ENCODE results near the gene CCSAP. TPM values are rescaled to one million over a fixed set of nuclear protein-coding genes. Genes with fewer than 3 reads are reported as not detected.
"Not testable (repeated sequence)": the region's sequence is repeated elsewhere in the genome, so short reads cannot be mapped to it uniquely, and the experiment has no call there.

The CCSAP gene
- total RNA-seq, 5 donors from 2014 or later (not counting 1 experiment from before 2014, with no cell fraction given): 7.9 to 11.4 (median 8.9) TPM

DNA sequence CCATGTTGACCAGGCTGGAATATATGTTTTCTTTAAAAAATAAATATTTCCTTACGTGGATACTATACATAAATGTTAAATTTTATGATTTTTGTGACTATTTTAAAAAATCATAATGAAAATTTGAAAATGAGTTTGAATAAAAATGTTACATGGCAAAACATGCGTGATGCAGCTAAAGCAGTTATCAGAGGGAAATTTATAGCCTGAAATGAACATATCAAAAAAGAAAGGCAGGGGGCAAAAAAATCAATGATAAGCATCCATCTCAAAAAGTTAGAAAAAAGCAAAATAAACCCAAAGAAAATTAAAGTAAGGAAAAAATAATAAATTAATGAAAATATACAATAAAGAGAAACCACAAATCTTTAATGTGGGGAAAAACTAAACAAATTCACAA lies 8.6 kb downstream of the CCSAP start:
- CTCF ChIA-PET: no interaction called here

DNA sequence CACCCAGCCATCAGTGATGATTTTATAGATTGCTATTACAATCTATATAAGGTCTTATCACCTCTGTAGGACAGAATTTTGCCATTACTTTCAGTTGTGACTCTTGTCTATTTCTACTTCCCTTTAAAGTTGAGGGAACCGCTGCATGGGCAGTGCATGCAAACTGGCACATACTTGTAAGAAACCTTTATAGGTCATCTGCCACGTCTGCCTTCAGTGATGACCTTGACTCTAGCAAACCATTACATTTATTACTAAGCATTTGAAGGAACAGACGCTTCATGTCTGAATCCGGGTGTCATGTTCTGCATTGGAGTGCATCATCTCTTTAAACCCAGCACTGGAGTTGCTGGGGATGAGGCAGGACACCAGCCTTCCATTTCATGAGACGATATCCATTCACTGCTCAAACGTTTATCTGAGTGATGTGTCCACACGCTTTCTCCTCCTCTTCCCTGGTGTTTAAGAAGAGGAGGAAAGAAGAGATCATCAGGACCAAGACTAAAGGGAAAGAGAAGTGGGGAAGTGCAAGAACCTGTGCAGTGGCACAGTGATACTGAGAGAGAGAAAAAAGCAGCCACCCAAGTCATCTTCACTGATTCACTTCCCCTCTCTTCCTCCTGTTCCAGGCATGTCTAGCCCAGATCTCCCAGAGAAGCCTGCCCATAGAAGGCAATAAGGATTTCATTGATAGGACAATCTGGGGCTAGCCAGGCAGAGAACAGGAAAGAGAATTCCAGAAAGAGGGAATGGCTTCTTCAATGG lies 14.1 kb downstream of the CCSAP start:
- Histone ChIP-seq H3K4me3 (ENCODE audit: control insufficient read depth in 1 of 2, extremely low read depth in 1 of 2, low read length in 1 of 2) (no peak overlapping the region), H3K4me1 (ENCODE audit: control insufficient read depth in 1 of 2, extremely low read depth in 1 of 2, insufficient read depth in 2 of 2, low read length in 2 of 2) (peaks cover 0 to 4% of the 10 kb centered on the region in 2 experiments), H3K36me3 (ENCODE audit: control insufficient read depth in 2 of 2, extremely low read depth in 1 of 2, insufficient read depth in 1 of 2, low read length in 1 of 2) (peaks cover 0 to 19% of the 10 kb centered on the region in 2 donors), H3K9me3 (no peaks in the 10 kb centered on the region), H3K27ac (ENCODE audit: low read length) (no peak overlapping the region), H3K27me3 (replicated peaks in 1 of 2; ENCODE audit: control insufficient read depth in 2 of 2, extremely low read depth in 1 of 2, insufficient read depth in 2 of 2, low read length in 1 of 2) (no peaks in the 10 kb centered on the region)
- no CpG with 5 or more reads among the region's 7 CpGs for whole genome bisulfite sequencing (ENCODE audit: insufficient coverage)
- ChIA-PET POLR2A (no interaction called here), CTCF (no interaction called here)
- Mint-ChIP-seq H3K27ac (peak overlapping the region in 1 of 2 donors; percentile 28), H3K36me3 (peaks cover 22% of the 10 kb centered on the region), H3K4me3 (no peak overlapping the region), H3K4me1 (peaks cover 9 to 38% (median 31%) of the 10 kb centered on the region in 3 donors), H3K9me3 (no peaks in the 10 kb centered on the region), H3K27me3 (no peaks in the 10 kb centered on the region)
- no peak for DNase-seq
- no peak for ATAC-seq (replicated peaks in 1 of 4)

More for the DNA sequence above, 8.6 kb downstream of the CCSAP start:
- Mint-ChIP-seq H3K27me3 (no peaks in the 10 kb centered on the region), H3K36me3 (peaks cover 15% of the 10 kb centered on the region), H3K4me1 (peaks cover 18 to 30% (median 20%) of the 10 kb centered on the region in 3 donors), H3K9me3 (no peaks in the 10 kb centered on the region), H3K27ac (no peak overlapping the region), H3K4me3 (no peak overlapping the region)
- no peak overlapping the region for H3K4me3 ChIP-seq (ENCODE audit: control insufficient read depth in 1 of 2, extremely low read depth in 1 of 2, low read length in 1 of 2)
- H3K27me3 ChIP-seq (replicated peaks in 1 of 2; ENCODE audit: control insufficient read depth in 2 of 2, extremely low read depth in 1 of 2, insufficient read depth in 2 of 2, low read length in 1 of 2): no peaks in the 10 kb centered on the region
- H3K36me3 ChIP-seq (ENCODE audit: control insufficient read depth in 2 of 2, extremely low read depth in 1 of 2, insufficient read depth in 1 of 2, low read length in 1 of 2): no peaks in the 10 kb centered on the region
- WGBS (ENCODE audit: insufficient coverage): no CpG with 5 or more reads among the region's 2 CpGs
- H3K9me3 ChIP-seq: no peaks in the 10 kb centered on the region
- no peak overlapping the region for H3K27ac ChIP-seq (ENCODE audit: low read length)
- DNase-seq: no peak
- H3K4me1 ChIP-seq (ENCODE audit: control insufficient read depth in 1 of 2, extremely low read depth in 1 of 2, insufficient read depth in 2 of 2, low read length in 2 of 2): peaks cover 0 to 2% of the 10 kb centered on the region in 2 experiments
- POLR2A ChIA-PET: no interaction called here
- no peak for ATAC-seq (replicated peaks in 1 of 4)

GRCh38 chr1:229327765-229328164 lies 15.1 kb downstream of the CCSAP start:
- peak overlapping the region; percentile 61 to 79 for H3K27ac Mint-ChIP-seq

GRCh38 chr1:229326601-229327000 lies 16.2 kb downstream of the CCSAP start:
- DNase-seq (peak in 2 of 35 experiments; percentile 7 to 9), ATAC-seq (replicated peaks in 1 of 4) (peak in 3 of 4 experiments; percentile 52 to 68 (median 55))
- Mint-ChIP-seq H3K27me3 (no peaks in the 10 kb centered on the region), H3K9me3 (no peaks in the 10 kb centered on the region), H3K4me3 (peak overlapping the region in 2 of 3 donors; percentile 41 to 61), H3K36me3 (peaks cover 37% of the 10 kb centered on the region), H3K4me1 (peaks cover 9 to 39% (median 31%) of the 10 kb centered on the region in 3 donors), H3K27ac (peak overlapping the region; percentile 93 to 97)
- WGBS (ENCODE audit: insufficient coverage): 97% methylated on average over 6 of the region's 12 CpGs
- H3K4me3 ChIP-seq (ENCODE audit: control insufficient read depth in 1 of 2, extremely low read depth in 1 of 2, low read length in 1 of 2): no peak overlapping the region
- no peaks in the 10 kb centered on the region for H3K9me3 ChIP-seq
- ChIA-PET POLR2A (interaction anchor here in 1 of 2 donors (0.5 kb wide), 1 partner anchor 8 kb away, joined by 3 read pairs; no protein-coding TSS in a partner anchor), CTCF (no interaction called here)
- H3K27ac ChIP-seq (ENCODE audit: low read length): peak overlapping the region; percentile 26
- peaks cover 0 to 24% of the 10 kb centered on the region in 2 donors for H3K36me3 ChIP-seq (ENCODE audit: control insufficient read depth in 2 of 2, extremely low read depth in 1 of 2, insufficient read depth in 1 of 2, low read length in 1 of 2)
- no peaks in the 10 kb centered on the region for H3K27me3 ChIP-seq (replicated peaks in 1 of 2; ENCODE audit: control insufficient read depth in 2 of 2, extremely low read depth in 1 of 2, insufficient read depth in 2 of 2, low read length in 1 of 2)
- peaks cover 0 to 4% of the 10 kb centered on the region in 2 experiments for H3K4me1 ChIP-seq (ENCODE audit: control insufficient read depth in 1 of 2, extremely low read depth in 1 of 2, insufficient read depth in 2 of 2, low read length in 2 of 2)

More at GRCh38 chr1:229327765-229328164, 15.1 kb downstream of the CCSAP start:
- CTCF ChIA-PET; H3K27ac ChIP-seq (ENCODE audit: low read length); H3K4me3 ChIP-seq (ENCODE audit: control insufficient read depth in 1 of 2, extremely low read depth in 1 of 2, low read length in 1 of 2); H3K4me1 ChIP-seq (ENCODE audit: control insufficient read depth in 1 of 2, extremely low read depth in 1 of 2, insufficient read depth in 2 of 2, low read length in 2 of 2); POLR2A ChIA-PET; H3K4me3 Mint-ChIP-seq; H3K9me3 Mint-ChIP-seq; H3K9me3 ChIP-seq; H3K27me3 Mint-ChIP-seq; H3K27me3 ChIP-seq (replicated peaks in 1 of 2; ENCODE audit: control insufficient read depth in 2 of 2, extremely low read depth in 1 of 2, insufficient read depth in 2 of 2, low read length in 1 of 2): not testable (repeated sequence)
- DNase-seq (peak in 24 of 35 experiments; percentile 14 to 61 (median 30)), ATAC-seq (replicated peaks in 1 of 4) (peak in 2 of 4 experiments; percentile 51 to 83)
- Mint-ChIP-seq H3K4me1 (peaks cover 9 to 39% (median 31%) of the 10 kb centered on the region in 3 donors), H3K36me3 (peaks cover 30% of the 10 kb centered on the region)
- 100% methylated on average over 2 of the region's 6 CpGs for WGBS (ENCODE audit: insufficient coverage)
- H3K36me3 ChIP-seq (ENCODE audit: control insufficient read depth in 2 of 2, extremely low read depth in 1 of 2, insufficient read depth in 1 of 2, low read length in 1 of 2): peaks cover 0 to 24% of the 10 kb centered on the region in 2 donors

DNA sequence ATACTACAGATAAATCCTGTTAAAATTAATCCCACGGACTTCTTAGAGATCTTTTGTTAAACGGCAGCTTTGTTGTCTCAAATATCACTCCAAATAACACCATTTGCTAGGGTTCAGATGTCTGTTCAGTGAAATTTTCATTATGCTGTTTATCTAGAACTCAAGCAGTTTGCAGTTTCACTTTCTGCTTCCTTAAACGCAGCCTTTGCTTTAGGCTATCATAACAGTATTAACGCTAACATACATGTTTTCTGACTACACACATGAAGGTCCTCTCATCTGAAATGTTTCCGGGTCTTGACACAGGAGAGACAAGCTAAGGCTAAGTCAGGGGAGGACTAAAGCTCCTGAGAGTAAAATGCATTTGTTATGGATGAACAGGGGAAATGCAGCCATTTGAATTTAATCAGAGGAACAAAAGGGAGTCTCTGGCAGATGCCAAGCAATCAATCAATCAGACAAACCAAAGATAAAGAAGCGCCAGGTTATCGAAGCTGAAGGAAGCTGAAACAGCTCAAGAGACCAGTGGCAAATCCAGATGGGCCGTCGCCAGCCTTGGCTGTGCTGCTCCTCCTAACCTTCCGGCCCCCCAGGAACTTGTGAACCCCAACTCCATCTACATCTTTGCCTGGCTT lies 16.9 kb downstream of the CCSAP start:
- H3K9me3 Mint-ChIP-seq: no peaks in the 10 kb centered on the region
- 86% methylated on average over 6 of the region's 10 CpGs for WGBS (ENCODE audit: insufficient coverage)
- DNase-seq (no peak), ATAC-seq (replicated peaks in 1 of 4) (peak in 3 of 4 experiments; percentile 23 to 48 (median 28))
- peak overlapping the region; percentile 93 to 97 for H3K27ac Mint-ChIP-seq
- Histone ChIP-seq H3K4me1 (ENCODE audit: control insufficient read depth in 1 of 2, extremely low read depth in 1 of 2, insufficient read depth in 2 of 2, low read length in 2 of 2) (peaks cover 0 to 4% of the 10 kb centered on the region in 2 experiments), H3K36me3 (ENCODE audit: control insufficient read depth in 2 of 2, extremely low read depth in 1 of 2, insufficient read depth in 1 of 2, low read length in 1 of 2) (peaks cover 0 to 24% of the 10 kb centered on the region in 2 donors), H3K4me3 (ENCODE audit: control insufficient read depth in 1 of 2, extremely low read depth in 1 of 2, low read length in 1 of 2) (no peak overlapping the region), H3K27ac (ENCODE audit: low read length) (peak overlapping the region; percentile 26), H3K27me3 (replicated peaks in 1 of 2; ENCODE audit: control insufficient read depth in 2 of 2, extremely low read depth in 1 of 2, insufficient read depth in 2 of 2, low read length in 1 of 2) (no peaks in the 10 kb centered on the region), H3K9me3 (no peaks in the 10 kb centered on the region)
- H3K4me3 Mint-ChIP-seq: peak overlapping the region in 2 of 3 donors; percentile 41 to 61
- peaks cover 38% of the 10 kb centered on the region for H3K36me3 Mint-ChIP-seq
- no peaks in the 10 kb centered on the region for H3K27me3 Mint-ChIP-seq
- ChIA-PET CTCF (interaction anchor here in 1 of 2 donors (0.7 to 1.2 kb wide), 2 partner anchors 22 to 200 kb away, joined by 3 read pairs; no protein-coding TSS in a partner anchor), POLR2A (interaction anchor here (0.6 to 0.7 kb wide), 2 partner anchors 13 to 181 kb away, joined by 3 to 7 read pairs; no protein-coding TSS in a partner anchor)
- H3K4me1 Mint-ChIP-seq: peaks cover 9 to 39% (median 31%) of the 10 kb centered on the region in 3 donors

DNA sequence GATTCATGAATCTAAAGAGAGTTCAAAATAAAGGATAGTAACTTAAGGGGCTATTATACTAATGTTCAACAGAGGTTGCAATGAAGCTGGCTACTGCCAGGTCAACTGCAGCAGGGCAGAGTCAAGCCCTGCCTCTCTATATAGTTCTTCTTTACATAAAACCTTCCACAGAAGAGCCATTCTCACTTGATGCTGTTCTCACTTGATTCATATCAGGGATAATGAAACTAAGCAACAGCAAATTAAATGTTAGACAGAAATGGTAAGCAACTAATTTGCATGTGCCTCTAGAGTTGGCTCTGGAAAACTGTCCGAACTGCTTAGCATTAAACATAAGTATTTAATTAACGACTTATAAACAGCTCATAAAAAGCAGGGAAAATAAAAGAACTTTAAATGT lies 17.4 kb downstream of the CCSAP start:
- Mint-ChIP-seq H3K4me3 (peak overlapping the region in 2 of 3 donors; percentile 40 to 61), H3K27me3 (no peaks in the 10 kb centered on the region), H3K36me3 (peaks cover 38% of the 10 kb centered on the region), H3K27ac (peak overlapping the region; percentile 93 to 97), H3K9me3 (no peaks in the 10 kb centered on the region), H3K4me1 (peaks cover 9 to 39% (median 31%) of the 10 kb centered on the region in 3 donors)
- DNase-seq (no peak), ATAC-seq (replicated peaks in 1 of 4) (no peak)
- Histone ChIP-seq H3K36me3 (ENCODE audit: control insufficient read depth in 2 of 2, extremely low read depth in 1 of 2, insufficient read depth in 1 of 2, low read length in 1 of 2) (peaks cover 0 to 24% of the 10 kb centered on the region in 2 donors), H3K4me3 (ENCODE audit: control insufficient read depth in 1 of 2, extremely low read depth in 1 of 2, low read length in 1 of 2) (no peak overlapping the region), H3K27ac (ENCODE audit: low read length) (peak overlapping the region; percentile 26), H3K27me3 (replicated peaks in 1 of 2; ENCODE audit: control insufficient read depth in 2 of 2, extremely low read depth in 1 of 2, insufficient read depth in 2 of 2, low read length in 1 of 2) (no peaks in the 10 kb centered on the region), H3K4me1 (ENCODE audit: control insufficient read depth in 1 of 2, extremely low read depth in 1 of 2, insufficient read depth in 2 of 2, low read length in 2 of 2) (peaks cover 0 to 4% of the 10 kb centered on the region in 2 experiments), H3K9me3 (no peaks in the 10 kb centered on the region)
- WGBS (ENCODE audit: insufficient coverage): no CpG with 5 or more reads among the region's 2 CpGs
- POLR2A ChIA-PET: interaction anchor here (0.6 to 0.7 kb wide), 2 partner anchors 13 to 181 kb away, joined by 3 to 7 read pairs; no protein-coding TSS in a partner anchor
- CTCF ChIA-PET: interaction anchor here in 1 of 2 donors (0.7 to 1.2 kb wide), 2 partner anchors 22 to 199 kb away, joined by 3 read pairs; no protein-coding TSS in a partner anchor

Measured in T-cell (primary cell).